OCI-LY7 (cell line): Measurements from ENCODE around the gene SLC26A8. TPM values are rescaled to one million over a fixed set of nuclear protein-coding genes. Genes with fewer than 3 reads are reported as not detected.
A peak's percentile ranks its signal among the peaks of the same experiment; 100 is the strongest.

Source experiments
- BruUV-seq: library from RNA; stranded (reverse); fragments of 400-500 nt; replicated peaks from 2 replicates; lab custom pipeline; 2021; lab: Mats Ljungman, UMichigan
- CTCF ChIA-PET: fragments of 300-600 bp; sonication (Branson Sonifier 250); formaldehyde crosslinking; loops from one replicate; lab custom pipeline; 2022; ENCODE audit warnings: antibody characterized with exemption; ENCODE audit not compliant: unreplicated experiment; lab: Charles Lee
- POLR2A ChIA-PET: fragments of 300-600 bp; sonication (Branson Sonifier 250); formaldehyde crosslinking; loops from one replicate; lab custom pipeline; 2022; ENCODE audit warnings: antibody characterized with exemption; lab: Charles Lee
- DNase-seq: peaks from one replicate; pipeline ENCODE4 v3.0.0-alpha.2; 2015; ENCODE audit warnings: low spot score
- H2AFZ ChIP-seq: fragments of 200-600 bp; sonication (generic), shearing (Covaris generic); 2 replicates; pipeline ENCODE4 v1.6.1; 2014; ENCODE audit warnings: mild to moderate bottlenecking, antibody characterized with exemption, low read length, moderate library complexity
- H3K27ac ChIP-seq: fragments of 200-600 bp; sonication (generic); 2 replicates; pipeline ENCODE4 v1.5.1; 2014; ENCODE audit warnings: mixed run types, low read depth, mild to moderate bottlenecking, moderate library complexity, low read length, inconsistent platforms; ENCODE audit not compliant: poor library complexity, severe bottlenecking
- H3K36me3 ChIP-seq: fragments of 200-600 bp; sonication (generic); 2 replicates; pipeline ENCODE4 v1.6.1; 2014; ENCODE audit warnings: mild to moderate bottlenecking, antibody characterized with exemption, low read length, moderate library complexity, mixed read lengths; ENCODE audit not compliant: insufficient read depth
- H3K4me1 ChIP-seq: fragments of 200-600 bp; sonication (generic); 2 replicates; pipeline ENCODE4 v1.5.1; 2014; ENCODE audit warnings: mild to moderate bottlenecking, low read length; ENCODE audit not compliant: insufficient read depth, poor library complexity, severe bottlenecking
- H3K4me2 ChIP-seq: fragments of 200-600 bp; sonication (generic); 2 replicates; pipeline ENCODE4 v1.6.1; 2014; ENCODE audit warnings: mild to moderate bottlenecking, low read length
- H3K4me3 ChIP-seq: fragments of 200-600 bp; sonication (generic); 2 replicates; pipeline ENCODE4 v1.5.1; 2014; ENCODE audit warnings: mild to moderate bottlenecking, low read depth, low read length; ENCODE audit not compliant: poor library complexity, severe bottlenecking
- H3K79me2 ChIP-seq: fragments of 200-600 bp; sonication (generic); 2 replicates; pipeline ENCODE4 v1.6.1; 2016; ENCODE audit warnings: low read depth, mild to moderate bottlenecking, low read length, moderate library complexity, mixed read lengths; ENCODE audit not compliant: insufficient read depth
- H3K9me2 ChIP-seq: fragments of 200-600 bp; sonication (generic); 2 replicates; pipeline ENCODE4 v1.6.1; 2016; ENCODE audit warnings: mild to moderate bottlenecking, low read length, mixed read lengths; ENCODE audit not compliant: insufficient read depth
- H3K9me3 ChIP-seq: fragments of 200-600 bp; sonication (generic); 2 replicates; pipeline ENCODE4 v1.6.1; 2014; ENCODE audit warnings: mild to moderate bottlenecking, mixed run types, low read length, mixed read lengths
- H4K20me1 ChIP-seq: fragments of 200-600 bp; sonication (generic); 2 replicates; pipeline ENCODE4 v1.6.1; 2014; ENCODE audit warnings: mild to moderate bottlenecking, antibody characterized with exemption, low read length, moderate library complexity, mixed read lengths; ENCODE audit not compliant: insufficient read depth
- EZH2phosphoT487 ChIP-seq: fragments of 200-600 bp; sonication (generic); IDR thresholded peaks from 2 replicates; pipeline ENCODE4 v1.6.1; 2018; ENCODE audit warnings: low read depth, borderline replicate concordance, mild to moderate bottlenecking, mixed run types, antibody characterized with exemption, low read length, moderate library complexity, mixed read lengths
- intact Hi-C: fragments of 100-400 bp; cut with micrococcal nuclease; formaldehyde crosslinking; loops from one replicate; pipeline ENCODE4 v1.10.0; 2022; ENCODE audit not compliant: unreplicated experiment
- total RNA-seq, 2 experiments: library from RNA; depleted of rRNA in 1 of 2; stranded (reverse); fragments of >200 nt in 1 of 2; shearing (Covaris generic) in 1 of 2; gene quantifications; 2 replicates each; pipeline ENCODE4 v1.2.3, GENCODE V29; 2014 to 2022
- TF ChIP-seq, protein P1 (sequence below): fragments of 200-600 bp; sonication (generic); conservative IDR thresholded peaks from 2 replicates; pipeline ENCODE4 v1.5.1; 2014; ENCODE audit warnings: mild to moderate bottlenecking, antibody characterized with exemption, low read length, moderate library complexity, mixed read lengths

Gene SLC26A8
- total RNA-seq, 2 experiments from 2014 or later = not detected

DNA sequence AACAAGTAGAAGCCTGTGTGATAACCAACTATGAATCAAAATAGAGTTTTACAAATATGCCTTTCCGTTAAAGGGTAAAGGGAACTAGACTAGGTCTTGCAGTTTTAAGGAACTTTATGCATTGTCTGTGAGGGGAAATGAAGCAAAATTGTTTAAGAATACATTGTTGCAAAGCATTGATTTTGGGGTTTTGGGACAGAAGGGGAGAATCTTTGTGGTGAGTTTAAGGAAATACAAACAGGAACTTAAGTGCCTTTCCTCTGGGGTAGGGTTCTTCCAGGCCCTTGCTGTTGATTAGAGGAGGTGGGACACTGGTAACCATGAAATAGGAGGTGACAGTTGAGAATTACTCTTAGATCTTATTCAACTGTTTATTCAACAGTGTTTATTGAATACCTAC lies 7.8 kb upstream of the SLC26A8 start:
- Histone ChIP-seq H3K36me3 (peaks cover 15% of the 10 kb centered on the region), H3K9me3 (no peaks in the 10 kb centered on the region; the same call in 1 of the 2 replicates), H3K27ac (no peak overlapping the region), H3K79me2 (peaks cover 92% of the 10 kb centered on the region), H4K20me1 (peaks cover 17% of the 10 kb centered on the region), H2AFZ (no peak overlapping the region), H3K4me2 (0 out of 2 replicates have a peak overlapping the region, but pooled peaks have one; percentile 22), H3K9me2 (no peaks in the 10 kb centered on the region), H3K4me3 (no peak overlapping the region), H3K4me1 (peaks cover 12% of the 10 kb centered on the region)
- intact Hi-C loops = no loop called here
- POLR2A ChIA-PET = no interaction called here
- DNase-seq = no peak
- CTCF ChIA-PET = no interaction called here
- TF ChIP-seq, protein P1, sequence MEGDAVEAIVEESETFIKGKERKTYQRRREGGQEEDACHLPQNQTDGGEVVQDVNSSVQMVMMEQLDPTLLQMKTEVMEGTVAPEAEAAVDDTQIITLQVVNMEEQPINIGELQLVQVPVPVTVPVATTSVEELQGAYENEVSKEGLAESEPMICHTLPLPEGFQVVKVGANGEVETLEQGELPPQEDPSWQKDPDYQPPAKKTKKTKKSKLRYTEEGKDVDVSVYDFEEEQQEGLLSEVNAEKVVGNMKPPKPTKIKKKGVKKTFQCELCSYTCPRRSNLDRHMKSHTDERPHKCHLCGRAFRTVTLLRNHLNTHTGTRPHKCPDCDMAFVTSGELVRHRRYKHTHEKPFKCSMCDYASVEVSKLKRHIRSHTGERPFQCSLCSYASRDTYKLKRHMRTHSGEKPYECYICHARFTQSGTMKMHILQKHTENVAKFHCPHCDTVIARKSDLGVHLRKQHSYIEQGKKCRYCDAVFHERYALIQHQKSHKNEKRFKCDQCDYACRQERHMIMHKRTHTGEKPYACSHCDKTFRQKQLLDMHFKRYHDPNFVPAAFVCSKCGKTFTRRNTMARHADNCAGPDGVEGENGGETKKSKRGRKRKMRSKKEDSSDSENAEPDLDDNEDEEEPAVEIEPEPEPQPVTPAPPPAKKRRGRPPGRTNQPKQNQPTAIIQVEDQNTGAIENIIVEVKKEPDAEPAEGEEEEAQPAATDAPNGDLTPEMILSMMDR = no peak
- TF ChIP-seq EZH2phosphoT487 = no peak
- BruUV-seq = no TSS peak

DNA sequence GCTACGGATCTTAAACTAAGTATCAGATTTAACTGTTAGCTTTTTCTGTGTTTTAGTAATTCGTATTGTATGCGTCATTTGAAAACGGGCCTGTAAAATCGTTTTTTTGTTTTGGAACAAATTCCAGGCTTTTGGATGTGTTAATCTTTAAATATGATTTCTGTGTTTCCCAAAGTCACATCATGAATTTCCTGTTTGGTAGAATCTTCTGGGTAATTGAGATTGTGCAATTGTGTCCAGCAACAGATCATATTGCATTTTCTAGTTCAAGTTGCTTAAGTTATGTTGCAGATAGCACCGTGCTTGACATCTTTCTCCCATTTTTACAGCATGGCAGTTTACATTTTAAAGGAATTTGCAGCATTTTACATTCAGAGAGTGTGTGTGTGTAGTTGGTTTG lies 5.0 kb upstream of the SLC26A8 start:
- Histone ChIP-seq H3K4me1 (peaks cover 12% of the 10 kb centered on the region), H3K9me3 (no peaks in the 10 kb centered on the region; the same call in 1 of the 2 replicates), H3K9me2 (no peaks in the 10 kb centered on the region), H3K4me3 (peak overlapping the region; percentile 99), H4K20me1 (peaks cover 17% of the 10 kb centered on the region), H3K79me2 (peaks cover 66% of the 10 kb centered on the region), H3K4me2 (peak overlapping the region; percentile 81), H3K36me3 (peaks cover 8% of the 10 kb centered on the region), H2AFZ (no peak overlapping the region), H3K27ac (peak overlapping the region; percentile 47)
- ChIA-PET CTCF (interaction anchor here (1.4 kb wide), 1 partner anchor 66 kb away, joined by 5 read pairs; no protein-coding TSS in a partner anchor), POLR2A (interaction anchor here (0.5 to 2.0 kb wide), 8 partner anchors 17 to 505 kb away, joined by 3 to 9 read pairs (median 6); no protein-coding TSS in a partner anchor)
- no peak for DNase-seq
- intact Hi-C loops = loop anchor here (5.0 kb wide), 1 partner anchor 83 kb away; no protein-coding TSS in a partner anchor
- BruUV-seq = no TSS peak
- TF ChIP-seq, protein P1 = no peak
- no peak for TF ChIP-seq EZH2phosphoT487

DNA sequence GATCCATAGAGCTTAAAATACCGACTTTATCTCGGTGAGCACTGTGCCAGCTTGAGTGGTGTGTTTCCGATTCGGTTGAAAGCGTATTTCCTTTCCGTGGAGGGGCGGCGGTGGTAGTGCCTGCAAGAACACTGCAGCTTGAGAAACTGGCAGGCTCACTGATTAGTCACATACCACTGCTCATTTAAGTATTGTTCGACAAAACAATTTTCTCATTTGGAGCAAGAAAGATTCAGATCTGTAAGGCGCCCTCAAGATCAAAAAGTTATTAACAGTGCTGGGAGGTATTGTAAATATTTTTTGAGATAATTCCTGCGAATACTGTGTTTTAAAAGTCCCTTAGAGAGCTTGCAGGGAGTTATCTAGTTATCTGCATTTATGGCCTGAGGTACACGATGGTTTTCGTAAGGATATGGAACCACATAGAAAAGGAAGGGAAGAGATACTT lies 4.5 kb upstream of the SLC26A8 start:
- peaks cover 17% of the 10 kb centered on the region for H4K20me1 ChIP-seq
- H3K4me3 ChIP-seq = peak overlapping the region; percentile 99
- intact Hi-C loops = loop anchor here (5.0 kb wide), 1 partner anchor 83 kb away; no protein-coding TSS in a partner anchor
- H3K27ac ChIP-seq = peak overlapping the region; percentile 47
- peak overlapping the region; percentile 81 for H3K4me2 ChIP-seq
- H3K36me3 ChIP-seq = peaks cover 4% of the 10 kb centered on the region; the same call in 1 of the 2 replicates
- H3K4me1 ChIP-seq = peaks cover 12% of the 10 kb centered on the region
- CTCF ChIA-PET = interaction anchor here (1.4 kb wide), 1 partner anchor 66 kb away, joined by 5 read pairs; no protein-coding TSS in a partner anchor
- no peak for TF ChIP-seq EZH2phosphoT487
- TF ChIP-seq, protein P1 = no peak
- POLR2A ChIA-PET = interaction anchor here (0.5 to 2.0 kb wide), 13 partner anchors 18 to 916 kb away, joined by 3 to 9 read pairs (median 5); no protein-coding TSS in a partner anchor
- no peaks in the 10 kb centered on the region for H3K9me3 ChIP-seq
- TSS peak; percentile 63 for BruUV-seq
- H3K9me2 ChIP-seq = no peaks in the 10 kb centered on the region
- H2AFZ ChIP-seq = peak overlapping the region; percentile 52; the same call in 1 of the 2 replicates
- H3K79me2 ChIP-seq = peaks cover 61% of the 10 kb centered on the region
- DNase-seq = peak; percentile 78
